ENCODE measurements around the gene SDF4. TPM values are rescaled to one million over a fixed set of nuclear protein-coding genes. Genes with fewer than 3 reads are reported as not detected.
A peak's percentile ranks its signal among the peaks of the same experiment; 100 is the strongest.

The SDF4 gene
- total and polyA plus RNA-seq, 2 of the 13 experiments (the other 11 are each of a cell fraction or from before 2014, with no cell fraction given): 80.8 to 107 TPM

DNA sequence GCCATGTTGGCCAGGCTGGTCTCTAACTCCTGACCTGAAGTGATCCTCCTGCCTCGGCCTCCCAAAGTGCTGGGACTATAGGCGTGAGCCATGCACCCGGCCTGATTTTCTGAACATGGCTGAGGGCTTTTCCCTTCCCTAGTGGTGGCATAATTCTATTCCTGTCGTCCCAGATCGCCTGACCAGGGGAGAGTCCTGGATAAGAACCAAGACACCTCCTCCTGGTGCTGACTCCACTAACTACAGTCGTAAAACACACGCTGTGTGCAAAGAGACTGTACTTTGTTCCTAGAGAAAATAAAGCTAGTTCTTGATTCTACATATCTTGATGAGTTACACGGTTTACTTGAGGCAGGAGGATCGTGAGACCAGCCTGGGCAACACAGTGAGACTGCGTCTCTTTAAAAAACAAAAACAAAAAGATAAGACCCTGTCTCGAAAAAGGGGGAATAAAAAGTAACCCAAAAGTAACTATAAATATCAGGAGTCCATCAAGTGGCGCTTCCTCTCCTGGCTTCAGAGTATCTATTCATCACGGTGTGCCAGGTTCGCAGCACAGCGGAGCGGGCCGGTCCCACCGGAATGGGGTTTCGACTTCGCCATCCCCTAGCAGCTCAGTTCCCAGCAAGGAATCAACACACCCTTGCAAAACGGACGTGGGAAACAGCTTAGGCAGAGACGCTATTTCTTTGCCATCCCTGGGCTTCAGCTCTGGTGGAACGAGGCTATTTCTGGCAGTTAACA is 973 bp downstream of the SDF4 start (continued):
- no peak for TF ChIP-seq KMT2A (CRISPR knock-in tag; IDR thresholded peaks at IDR 0.05)
- TF ChIP-seq ZNF136 (CRISPR knock-in tag; IDR thresholded peaks at IDR 0.05; ENCODE audit: low read depth): peak; percentile 41; the same call in 1 of the 2 replicates
- TF ChIP-seq REXO4 (CRISPR knock-in tag; IDR thresholded peaks at IDR 0.05; ENCODE audit: borderline replicate concordance): no peak
- TF ChIP-seq ZNF441 (CRISPR knock-in tag; IDR thresholded peaks at IDR 0.05; ENCODE audit: borderline replicate concordance): no peak
- no peak for TF ChIP-seq ZNF446 (CRISPR knock-in tag; IDR thresholded peaks at IDR 0.05)
- no peak for TF ChIP-seq ZNF773 (CRISPR knock-in tag; IDR thresholded peaks at IDR 0.05; ENCODE audit: borderline replicate concordance)
- no peak for TF ChIP-seq ZNF790 (CRISPR knock-in tag; IDR thresholded peaks at IDR 0.05; ENCODE audit: borderline replicate concordance)
- TF ChIP-seq, protein P1, sequence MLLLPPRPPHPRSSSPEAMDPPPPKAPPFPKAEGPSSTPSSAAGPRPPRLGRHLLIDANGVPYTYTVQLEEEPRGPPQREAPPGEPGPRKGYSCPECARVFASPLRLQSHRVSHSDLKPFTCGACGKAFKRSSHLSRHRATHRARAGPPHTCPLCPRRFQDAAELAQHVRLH (CRISPR knock-in tag; IDR thresholded peaks at IDR 0.05; ENCODE audit: borderline replicate concordance, low read depth): no peak
- no peak for TF ChIP-seq PAX8 (CRISPR knock-in tag; IDR thresholded peaks at IDR 0.05; ENCODE audit: borderline replicate concordance)
- no peak for TF ChIP-seq ZNF709 (CRISPR knock-in tag; IDR thresholded peaks at IDR 0.05)
- TF ChIP-seq, protein P2, sequence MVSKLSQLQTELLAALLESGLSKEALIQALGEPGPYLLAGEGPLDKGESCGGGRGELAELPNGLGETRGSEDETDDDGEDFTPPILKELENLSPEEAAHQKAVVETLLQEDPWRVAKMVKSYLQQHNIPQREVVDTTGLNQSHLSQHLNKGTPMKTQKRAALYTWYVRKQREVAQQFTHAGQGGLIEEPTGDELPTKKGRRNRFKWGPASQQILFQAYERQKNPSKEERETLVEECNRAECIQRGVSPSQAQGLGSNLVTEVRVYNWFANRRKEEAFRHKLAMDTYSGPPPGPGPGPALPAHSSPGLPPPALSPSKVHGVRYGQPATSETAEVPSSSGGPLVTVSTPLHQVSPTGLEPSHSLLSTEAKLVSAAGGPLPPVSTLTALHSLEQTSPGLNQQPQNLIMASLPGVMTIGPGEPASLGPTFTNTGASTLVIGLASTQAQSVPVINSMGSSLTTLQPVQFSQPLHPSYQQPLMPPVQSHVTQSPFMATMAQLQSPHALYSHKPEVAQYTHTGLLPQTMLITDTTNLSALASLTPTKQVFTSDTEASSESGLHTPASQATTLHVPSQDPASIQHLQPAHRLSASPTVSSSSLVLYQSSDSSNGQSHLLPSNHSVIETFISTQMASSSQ (IDR thresholded peaks at IDR 0.05; ENCODE audit: low read depth): no peak
- TF ChIP-seq, protein P2 (CRISPR knock-in tag; IDR thresholded peaks at IDR 0.05; ENCODE audit: borderline replicate concordance): no peak
- no peak for TF ChIP-seq IRF2 (CRISPR knock-in tag; IDR thresholded peaks at IDR 0.05)
- TF ChIP-seq, protein P3, sequence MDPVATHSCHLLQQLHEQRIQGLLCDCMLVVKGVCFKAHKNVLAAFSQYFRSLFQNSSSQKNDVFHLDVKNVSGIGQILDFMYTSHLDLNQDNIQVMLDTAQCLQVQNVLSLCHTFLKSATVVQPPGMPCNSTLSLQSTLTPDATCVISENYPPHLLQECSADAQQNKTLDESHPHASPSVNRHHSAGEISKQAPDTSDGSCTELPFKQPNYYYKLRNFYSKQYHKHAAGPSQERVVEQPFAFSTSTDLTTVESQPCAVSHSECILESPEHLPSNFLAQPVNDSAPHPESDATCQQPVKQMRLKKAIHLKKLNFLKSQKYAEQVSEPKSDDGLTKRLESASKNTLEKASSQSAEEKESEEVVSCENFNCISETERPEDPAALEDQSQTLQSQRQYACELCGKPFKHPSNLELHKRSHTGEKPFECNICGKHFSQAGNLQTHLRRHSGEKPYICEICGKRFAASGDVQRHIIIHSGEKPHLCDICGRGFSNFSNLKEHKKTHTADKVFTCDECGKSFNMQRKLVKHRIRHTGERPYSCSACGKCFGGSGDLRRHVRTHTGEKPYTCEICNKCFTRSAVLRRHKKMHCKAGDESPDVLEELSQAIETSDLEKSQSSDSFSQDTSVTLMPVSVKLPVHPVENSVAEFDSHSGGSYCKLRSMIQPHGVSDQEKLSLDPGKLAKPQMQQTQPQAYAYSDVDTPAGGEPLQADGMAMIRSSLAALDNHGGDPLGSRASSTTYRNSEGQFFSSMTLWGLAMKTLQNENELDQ (CRISPR knock-in tag; IDR thresholded peaks at IDR 0.05; ENCODE audit: borderline replicate concordance): no peak
- TF ChIP-seq, protein P4, sequence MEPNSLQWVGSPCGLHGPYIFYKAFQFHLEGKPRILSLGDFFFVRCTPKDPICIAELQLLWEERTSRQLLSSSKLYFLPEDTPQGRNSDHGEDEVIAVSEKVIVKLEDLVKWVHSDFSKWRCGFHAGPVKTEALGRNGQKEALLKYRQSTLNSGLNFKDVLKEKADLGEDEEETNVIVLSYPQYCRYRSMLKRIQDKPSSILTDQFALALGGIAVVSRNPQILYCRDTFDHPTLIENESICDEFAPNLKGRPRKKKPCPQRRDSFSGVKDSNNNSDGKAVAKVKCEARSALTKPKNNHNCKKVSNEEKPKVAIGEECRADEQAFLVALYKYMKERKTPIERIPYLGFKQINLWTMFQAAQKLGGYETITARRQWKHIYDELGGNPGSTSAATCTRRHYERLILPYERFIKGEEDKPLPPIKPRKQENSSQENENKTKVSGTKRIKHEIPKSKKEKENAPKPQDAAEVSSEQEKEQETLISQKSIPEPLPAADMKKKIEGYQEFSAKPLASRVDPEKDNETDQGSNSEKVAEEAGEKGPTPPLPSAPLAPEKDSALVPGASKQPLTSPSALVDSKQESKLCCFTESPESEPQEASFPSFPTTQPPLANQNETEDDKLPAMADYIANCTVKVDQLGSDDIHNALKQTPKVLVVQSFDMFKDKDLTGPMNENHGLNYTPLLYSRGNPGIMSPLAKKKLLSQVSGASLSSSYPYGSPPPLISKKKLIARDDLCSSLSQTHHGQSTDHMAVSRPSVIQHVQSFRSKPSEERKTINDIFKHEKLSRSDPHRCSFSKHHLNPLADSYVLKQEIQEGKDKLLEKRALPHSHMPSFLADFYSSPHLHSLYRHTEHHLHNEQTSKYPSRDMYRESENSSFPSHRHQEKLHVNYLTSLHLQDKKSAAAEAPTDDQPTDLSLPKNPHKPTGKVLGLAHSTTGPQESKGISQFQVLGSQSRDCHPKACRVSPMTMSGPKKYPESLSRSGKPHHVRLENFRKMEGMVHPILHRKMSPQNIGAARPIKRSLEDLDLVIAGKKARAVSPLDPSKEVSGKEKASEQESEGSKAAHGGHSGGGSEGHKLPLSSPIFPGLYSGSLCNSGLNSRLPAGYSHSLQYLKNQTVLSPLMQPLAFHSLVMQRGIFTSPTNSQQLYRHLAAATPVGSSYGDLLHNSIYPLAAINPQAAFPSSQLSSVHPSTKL (CRISPR knock-in tag; IDR thresholded peaks at IDR 0.05): no peak
- TF ChIP-seq, protein P5, sequence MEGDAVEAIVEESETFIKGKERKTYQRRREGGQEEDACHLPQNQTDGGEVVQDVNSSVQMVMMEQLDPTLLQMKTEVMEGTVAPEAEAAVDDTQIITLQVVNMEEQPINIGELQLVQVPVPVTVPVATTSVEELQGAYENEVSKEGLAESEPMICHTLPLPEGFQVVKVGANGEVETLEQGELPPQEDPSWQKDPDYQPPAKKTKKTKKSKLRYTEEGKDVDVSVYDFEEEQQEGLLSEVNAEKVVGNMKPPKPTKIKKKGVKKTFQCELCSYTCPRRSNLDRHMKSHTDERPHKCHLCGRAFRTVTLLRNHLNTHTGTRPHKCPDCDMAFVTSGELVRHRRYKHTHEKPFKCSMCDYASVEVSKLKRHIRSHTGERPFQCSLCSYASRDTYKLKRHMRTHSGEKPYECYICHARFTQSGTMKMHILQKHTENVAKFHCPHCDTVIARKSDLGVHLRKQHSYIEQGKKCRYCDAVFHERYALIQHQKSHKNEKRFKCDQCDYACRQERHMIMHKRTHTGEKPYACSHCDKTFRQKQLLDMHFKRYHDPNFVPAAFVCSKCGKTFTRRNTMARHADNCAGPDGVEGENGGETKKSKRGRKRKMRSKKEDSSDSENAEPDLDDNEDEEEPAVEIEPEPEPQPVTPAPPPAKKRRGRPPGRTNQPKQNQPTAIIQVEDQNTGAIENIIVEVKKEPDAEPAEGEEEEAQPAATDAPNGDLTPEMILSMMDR (CRISPR knock-in tag; IDR thresholded peaks at IDR 0.05): peak; percentile 45
